D721Med (cell line): ENCODE results near the gene ACVRL1.
A peak's percentile ranks its signal among the peaks of the same experiment; 100 is the strongest.

ENCODE experiments used
- DNase-seq: peaks from one replicate; pipeline ENCODE4 v3.0.0; 2011; ENCODE audit warnings: low spot score; ENCODE audit not compliant: insufficient read length
- FAIRE-seq: peaks from 2 replicates; lab custom pipeline; 2011; peaks lifted over from hg19 to GRCh38; lab: Jason Lieb, UNC
- TF ChIP-seq, protein P1 (sequence below): IDR thresholded peaks from 2 replicates; pipeline ENCODE4 v1.5.1; 2012; ENCODE audit warnings: mild to moderate bottlenecking, control low read depth; ENCODE audit not compliant: insufficient read depth; ENCODE audit errors: missing control alignments

The ACVRL1 gene

DNA sequence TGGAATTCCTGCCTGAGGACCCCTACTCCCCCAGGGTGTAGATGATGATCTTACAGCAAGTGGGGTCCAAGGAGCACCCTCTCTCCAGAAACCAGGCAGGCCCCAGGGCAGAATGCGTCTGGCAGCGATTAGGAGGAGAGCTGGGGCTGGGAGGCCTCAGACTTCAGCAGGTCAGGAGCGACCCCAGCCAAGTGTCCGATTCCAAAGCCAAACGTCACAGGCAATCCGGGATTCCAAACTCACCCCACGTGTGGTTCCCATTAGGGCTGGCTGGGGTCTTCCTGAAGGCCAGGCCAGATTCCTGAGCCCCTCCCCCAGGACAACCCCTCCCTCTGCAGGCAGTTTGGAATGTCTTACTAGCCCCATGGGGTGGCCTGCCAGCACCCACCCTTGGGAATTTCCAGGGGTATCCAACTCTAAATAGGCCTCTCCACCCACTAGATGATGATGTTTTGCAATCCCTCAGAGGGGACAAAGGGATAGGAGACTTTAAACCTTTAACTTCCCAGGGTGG is 41.5 kb upstream of the ACVRL1 start:
- TF ChIP-seq, protein P1, sequence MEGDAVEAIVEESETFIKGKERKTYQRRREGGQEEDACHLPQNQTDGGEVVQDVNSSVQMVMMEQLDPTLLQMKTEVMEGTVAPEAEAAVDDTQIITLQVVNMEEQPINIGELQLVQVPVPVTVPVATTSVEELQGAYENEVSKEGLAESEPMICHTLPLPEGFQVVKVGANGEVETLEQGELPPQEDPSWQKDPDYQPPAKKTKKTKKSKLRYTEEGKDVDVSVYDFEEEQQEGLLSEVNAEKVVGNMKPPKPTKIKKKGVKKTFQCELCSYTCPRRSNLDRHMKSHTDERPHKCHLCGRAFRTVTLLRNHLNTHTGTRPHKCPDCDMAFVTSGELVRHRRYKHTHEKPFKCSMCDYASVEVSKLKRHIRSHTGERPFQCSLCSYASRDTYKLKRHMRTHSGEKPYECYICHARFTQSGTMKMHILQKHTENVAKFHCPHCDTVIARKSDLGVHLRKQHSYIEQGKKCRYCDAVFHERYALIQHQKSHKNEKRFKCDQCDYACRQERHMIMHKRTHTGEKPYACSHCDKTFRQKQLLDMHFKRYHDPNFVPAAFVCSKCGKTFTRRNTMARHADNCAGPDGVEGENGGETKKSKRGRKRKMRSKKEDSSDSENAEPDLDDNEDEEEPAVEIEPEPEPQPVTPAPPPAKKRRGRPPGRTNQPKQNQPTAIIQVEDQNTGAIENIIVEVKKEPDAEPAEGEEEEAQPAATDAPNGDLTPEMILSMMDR = no peak
- FAIRE-seq (no peak), DNase-seq (no peak)

DNA sequence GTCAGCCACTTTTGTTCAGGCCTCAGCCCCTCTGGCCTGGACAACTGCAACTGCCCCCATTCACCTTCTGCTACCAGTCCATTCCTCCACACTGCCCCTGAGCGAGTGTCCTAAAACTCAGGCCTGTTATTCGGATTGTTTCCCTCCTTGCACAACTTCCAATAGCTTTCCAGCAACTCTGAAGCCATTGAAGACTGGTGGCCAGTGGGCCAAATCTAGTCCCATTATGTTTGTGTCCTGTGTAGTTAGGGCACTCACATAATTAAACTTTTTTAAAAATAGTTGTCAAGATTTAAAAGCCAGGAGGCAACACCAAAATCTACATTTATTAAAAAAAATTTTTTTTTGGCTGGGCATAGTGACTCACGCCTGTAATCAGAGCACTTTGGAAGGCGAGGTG is 41.0 kb upstream of the ACVRL1 start:
- TF ChIP-seq, protein P1 = no peak
- FAIRE-seq (no peak), DNase-seq (no peak)

DNA sequence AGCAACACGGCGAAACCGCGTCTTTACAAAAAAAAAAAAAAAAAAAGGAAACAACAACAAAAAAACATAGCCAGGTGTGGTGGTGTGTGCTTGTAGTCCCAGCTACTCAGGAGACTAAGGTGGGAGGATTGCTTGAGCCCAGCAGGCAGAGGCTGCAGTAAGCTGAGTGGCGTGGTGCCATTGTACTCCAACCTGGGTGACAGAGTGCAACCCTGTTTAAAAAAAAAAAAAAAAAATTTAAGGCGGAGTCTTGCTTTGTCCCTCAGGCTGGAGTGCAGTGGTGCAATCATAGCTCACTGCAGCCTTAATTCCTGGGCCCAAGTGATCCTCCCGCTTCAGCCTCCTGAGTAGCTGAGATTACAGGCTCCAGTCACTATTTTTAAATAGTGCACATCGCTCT is 40.5 kb upstream of the ACVRL1 start:
- FAIRE-seq = no peak
- TF ChIP-seq, protein P1 = no peak

DNA sequence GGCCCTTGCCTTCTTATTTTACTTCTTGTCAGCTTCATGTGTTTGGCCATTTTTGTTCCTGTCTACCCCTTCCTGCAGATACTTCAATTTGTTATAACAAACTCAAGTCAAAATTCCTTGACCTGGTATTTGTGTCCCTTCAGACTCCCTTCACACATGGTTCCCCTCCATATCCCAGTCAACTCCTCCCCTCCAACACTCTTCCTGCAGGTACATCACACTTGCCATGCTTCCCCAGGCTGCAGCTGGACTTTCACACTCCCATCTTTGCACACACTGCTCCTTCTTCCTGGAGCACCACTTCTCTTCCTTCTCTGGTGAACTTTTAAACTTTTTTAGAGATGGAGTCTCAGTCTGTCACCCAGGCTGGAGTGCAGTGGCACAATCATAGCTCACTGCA is 39.9 kb upstream of the ACVRL1 start:
- no peak for FAIRE-seq
- TF ChIP-seq, protein P1 = no peak
- no peak for DNase-seq

More for the DNA sequence above, 40.5 kb upstream of the ACVRL1 start:
- DNase-seq = no peak

DNA sequence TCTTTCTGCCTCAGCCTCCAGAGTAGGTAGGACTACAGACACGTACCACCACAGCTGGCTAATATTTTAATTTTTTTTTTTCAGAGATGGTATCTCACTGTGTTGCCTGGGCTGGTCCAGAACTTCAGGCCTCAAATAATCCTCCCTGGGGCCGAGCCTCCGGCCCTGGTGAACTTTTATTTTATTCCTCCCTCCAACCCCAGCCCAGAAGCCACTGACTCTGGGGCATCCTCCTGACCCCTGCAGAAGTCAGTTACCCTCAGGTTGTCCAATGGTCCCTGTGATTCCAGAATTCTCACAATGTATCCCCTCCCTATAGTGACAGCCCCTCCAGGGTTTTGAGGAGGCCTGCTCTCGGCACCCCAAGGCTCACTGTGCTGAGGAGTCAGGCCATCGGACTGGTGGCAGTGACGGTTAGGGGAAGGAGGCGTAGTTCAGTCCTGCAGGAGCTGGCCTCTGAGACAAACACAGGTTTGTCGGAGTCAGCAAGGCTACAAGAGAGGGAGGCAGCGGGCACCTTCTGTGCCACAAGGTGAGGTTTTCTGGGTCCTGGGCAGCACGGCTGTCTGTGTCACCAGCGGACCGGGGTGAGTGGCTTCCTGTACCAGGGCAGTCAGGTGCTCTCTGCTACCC is 39.4 kb upstream of the ACVRL1 start:
- DNase-seq (no peak), FAIRE-seq (no peak)
- TF ChIP-seq, protein P1 = no peak

DNA sequence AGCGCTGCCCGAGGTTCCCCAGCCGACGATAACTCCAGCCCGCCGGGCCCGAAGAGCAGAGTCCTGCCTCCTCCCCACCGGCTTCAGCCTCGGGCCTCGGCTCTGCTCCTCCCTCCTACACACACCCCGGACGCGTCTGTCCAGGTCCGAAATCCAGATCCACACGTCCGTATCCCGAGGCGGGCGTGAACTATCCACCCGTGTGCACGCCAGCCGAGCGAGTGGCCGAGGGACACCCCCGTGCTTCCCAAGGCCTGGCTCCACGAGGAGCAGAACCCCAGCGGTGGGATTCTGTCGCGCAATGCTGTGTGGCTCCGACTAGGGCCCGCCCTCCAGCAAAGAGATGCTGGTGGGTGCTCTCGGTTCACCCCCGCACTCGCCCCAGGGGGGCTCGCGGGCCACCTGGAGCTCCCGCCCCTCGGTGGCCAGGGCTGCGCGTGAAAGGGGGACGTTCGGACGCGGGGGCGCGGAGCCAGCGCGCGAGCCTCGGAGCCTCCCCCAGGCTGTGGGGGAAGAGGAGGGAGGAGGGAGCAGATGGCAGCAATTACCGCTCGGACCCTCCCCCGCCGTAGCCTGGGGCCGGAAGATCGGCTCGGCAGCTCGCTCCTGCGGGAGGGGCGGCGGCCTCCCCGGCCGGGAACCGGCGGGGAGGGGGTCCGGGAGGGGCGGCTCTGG is 38.3 kb upstream of the ACVRL1 start:
- TF ChIP-seq, protein P1 = no peak
- DNase-seq (peak; percentile 53), FAIRE-seq (no peak)

DNA sequence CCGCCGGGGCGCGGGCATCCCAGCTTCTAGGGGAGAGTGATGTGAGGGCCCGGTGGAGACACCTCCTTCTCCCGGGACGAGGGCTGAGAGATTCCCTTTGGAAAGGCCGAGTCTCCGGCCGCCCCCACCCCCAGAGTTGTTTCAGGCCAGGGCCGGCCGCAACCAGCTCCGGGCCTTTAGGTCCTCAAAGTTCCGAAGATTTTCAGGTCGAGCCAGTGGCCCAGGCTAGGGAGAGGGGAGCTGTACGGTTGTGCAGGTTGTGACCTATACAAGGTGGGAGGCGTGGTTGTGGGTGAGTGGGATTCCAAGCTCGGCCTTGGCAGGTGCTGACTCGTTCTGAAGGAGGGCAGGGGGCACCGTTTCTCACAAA is 37.8 kb upstream of the ACVRL1 start:
- no peak for DNase-seq
- TF ChIP-seq, protein P1 = no peak
- no peak for FAIRE-seq
